Choroid plexus epithelial cell (primary cell): ENCODE results near the gene CCDC134.

ENCODE experiments used
- DNase-seq: peaks from one replicate; pipeline ENCODE4 v3.0.0-alpha.2; 2010; ENCODE audit warnings: low read depth
- H3K4me3 ChIP-seq: 2 replicates; pipeline ENCODE4 v1.5.1; 2011; ENCODE audit warnings: low read depth, mild to moderate bottlenecking, control low read depth, low read length, moderate library complexity
- TF ChIP-seq, protein P1 (sequence below): conservative IDR thresholded peaks from 2 replicates; pipeline ENCODE4 v1.5.1; 2011; ENCODE audit warnings: low read depth, mild to moderate bottlenecking, control low read depth, inconsistent platforms, low read length, moderate library complexity

CCDC134 gene

DNA sequence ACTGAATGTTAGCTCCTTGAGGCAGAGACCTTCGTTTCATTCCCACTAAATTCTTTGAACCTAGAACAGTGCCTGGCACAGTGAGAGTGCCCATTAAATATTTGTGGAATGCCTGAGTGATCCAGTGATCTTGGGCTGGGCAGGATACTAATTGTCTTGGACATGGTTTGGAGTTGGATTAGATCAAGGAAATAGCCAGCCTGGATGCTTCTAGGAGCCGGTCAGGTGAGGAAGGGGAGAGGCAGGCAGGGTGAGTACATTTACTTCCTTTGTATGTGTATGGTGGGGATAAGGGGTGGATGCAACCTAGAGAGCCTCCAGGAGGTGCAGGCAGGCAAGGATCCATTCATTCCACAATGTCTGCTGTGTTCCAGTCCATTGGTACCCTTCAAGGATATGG, 36.1 kb downstream of the CCDC134 start:
- no peak overlapping the region for H3K4me3 ChIP-seq
- DNase-seq = no peak
- TF ChIP-seq, protein P1, sequence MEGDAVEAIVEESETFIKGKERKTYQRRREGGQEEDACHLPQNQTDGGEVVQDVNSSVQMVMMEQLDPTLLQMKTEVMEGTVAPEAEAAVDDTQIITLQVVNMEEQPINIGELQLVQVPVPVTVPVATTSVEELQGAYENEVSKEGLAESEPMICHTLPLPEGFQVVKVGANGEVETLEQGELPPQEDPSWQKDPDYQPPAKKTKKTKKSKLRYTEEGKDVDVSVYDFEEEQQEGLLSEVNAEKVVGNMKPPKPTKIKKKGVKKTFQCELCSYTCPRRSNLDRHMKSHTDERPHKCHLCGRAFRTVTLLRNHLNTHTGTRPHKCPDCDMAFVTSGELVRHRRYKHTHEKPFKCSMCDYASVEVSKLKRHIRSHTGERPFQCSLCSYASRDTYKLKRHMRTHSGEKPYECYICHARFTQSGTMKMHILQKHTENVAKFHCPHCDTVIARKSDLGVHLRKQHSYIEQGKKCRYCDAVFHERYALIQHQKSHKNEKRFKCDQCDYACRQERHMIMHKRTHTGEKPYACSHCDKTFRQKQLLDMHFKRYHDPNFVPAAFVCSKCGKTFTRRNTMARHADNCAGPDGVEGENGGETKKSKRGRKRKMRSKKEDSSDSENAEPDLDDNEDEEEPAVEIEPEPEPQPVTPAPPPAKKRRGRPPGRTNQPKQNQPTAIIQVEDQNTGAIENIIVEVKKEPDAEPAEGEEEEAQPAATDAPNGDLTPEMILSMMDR = no peak

DNA sequence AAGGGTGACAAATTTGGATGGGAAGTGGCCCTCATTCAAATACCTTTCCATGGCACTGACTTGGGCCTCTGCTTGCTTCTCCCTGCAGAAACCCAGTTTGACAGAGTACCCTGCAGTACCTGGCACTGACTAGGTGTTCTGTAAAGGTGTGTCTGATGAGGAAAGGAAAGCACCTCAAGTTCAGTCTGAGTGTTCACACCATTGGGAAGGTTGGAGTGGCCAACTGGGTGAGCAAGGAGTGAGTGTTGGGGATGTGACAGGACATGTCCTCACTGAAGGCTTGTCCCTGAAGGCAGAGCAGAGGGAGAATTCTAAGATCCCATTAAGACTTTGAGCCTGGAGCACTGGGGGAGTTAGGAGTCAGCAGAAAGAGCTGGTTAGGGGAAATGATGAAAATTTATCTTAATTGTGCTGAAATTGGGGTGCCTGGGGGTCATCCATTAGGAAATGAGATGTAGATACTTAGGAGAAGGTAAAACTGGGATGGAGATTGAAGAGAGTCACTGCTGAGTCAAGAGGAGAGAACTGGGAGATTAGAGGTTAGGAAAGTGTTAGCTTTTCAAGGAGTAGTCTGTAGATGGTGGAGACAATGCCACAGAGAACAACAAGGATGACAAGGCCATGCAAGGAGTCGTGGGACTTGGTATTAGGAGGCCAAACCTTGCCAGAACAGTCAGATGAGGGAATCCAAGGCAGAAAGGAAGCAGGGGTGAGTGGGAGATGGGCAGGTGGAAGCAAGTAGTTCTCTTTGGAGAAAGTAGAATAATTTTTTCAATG, 38.6 kb downstream of the CCDC134 start:
- TF ChIP-seq, protein P1 = no peak
- DNase-seq = no peak

DNA sequence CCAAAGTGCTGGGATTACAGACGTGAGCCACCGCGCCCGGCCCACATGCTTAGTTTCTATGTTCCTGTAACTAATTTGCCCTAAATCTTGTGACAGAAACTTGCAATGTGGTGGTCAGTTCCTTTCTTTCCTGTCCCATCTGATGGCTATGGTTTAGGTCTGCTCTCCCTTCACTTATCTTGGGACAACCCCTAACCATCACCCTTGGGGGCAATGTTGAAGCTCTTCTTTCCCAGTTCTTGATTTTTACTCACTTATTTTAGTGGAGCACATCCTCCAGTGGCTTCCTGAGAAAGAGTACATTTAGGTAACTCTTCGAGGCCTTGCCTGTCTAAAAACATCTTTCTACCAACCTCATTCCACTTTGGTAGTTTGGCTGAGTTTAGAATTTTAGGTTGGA, 39.7 kb downstream of the CCDC134 start:
- H3K4me3 ChIP-seq = no peak overlapping the region
- DNase-seq = no peak
- TF ChIP-seq, protein P1 = no peak

More for the DNA sequence above, 38.6 kb downstream of the CCDC134 start:
- H3K4me3 ChIP-seq = no peak overlapping the region

DNA sequence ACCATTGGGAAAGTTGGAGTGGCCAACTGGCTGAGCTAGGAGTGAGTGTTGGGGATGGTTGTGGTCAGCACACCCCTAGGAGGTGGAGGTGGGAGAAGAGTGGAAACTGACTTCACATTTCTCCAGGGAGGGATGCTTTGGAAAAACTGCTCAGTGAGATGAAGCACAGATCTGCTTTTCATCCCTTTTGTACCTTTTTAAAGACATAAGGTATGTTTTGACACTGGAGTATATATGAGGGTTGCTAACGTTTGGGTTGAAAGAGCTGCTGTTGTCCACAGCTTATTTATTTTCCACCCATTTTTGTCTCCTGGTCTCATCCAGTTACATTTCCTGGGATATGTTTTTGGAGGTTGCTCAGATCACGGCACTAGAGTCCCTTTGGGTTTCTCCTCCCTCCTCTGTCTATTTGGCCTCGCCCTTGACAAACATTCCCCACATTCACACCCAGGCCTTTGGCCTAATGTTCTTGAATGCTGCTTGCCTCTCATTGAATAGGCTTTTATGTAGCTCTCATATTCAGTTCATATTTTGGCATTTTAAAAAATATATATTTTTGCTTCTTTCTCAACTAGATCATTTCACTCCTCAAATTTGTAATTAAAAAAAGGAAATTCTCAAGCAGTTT, 40.7 kb downstream of the CCDC134 start:
- no peak overlapping the region for H3K4me3 ChIP-seq
- no peak for DNase-seq
- TF ChIP-seq, protein P1 = no peak

DNA sequence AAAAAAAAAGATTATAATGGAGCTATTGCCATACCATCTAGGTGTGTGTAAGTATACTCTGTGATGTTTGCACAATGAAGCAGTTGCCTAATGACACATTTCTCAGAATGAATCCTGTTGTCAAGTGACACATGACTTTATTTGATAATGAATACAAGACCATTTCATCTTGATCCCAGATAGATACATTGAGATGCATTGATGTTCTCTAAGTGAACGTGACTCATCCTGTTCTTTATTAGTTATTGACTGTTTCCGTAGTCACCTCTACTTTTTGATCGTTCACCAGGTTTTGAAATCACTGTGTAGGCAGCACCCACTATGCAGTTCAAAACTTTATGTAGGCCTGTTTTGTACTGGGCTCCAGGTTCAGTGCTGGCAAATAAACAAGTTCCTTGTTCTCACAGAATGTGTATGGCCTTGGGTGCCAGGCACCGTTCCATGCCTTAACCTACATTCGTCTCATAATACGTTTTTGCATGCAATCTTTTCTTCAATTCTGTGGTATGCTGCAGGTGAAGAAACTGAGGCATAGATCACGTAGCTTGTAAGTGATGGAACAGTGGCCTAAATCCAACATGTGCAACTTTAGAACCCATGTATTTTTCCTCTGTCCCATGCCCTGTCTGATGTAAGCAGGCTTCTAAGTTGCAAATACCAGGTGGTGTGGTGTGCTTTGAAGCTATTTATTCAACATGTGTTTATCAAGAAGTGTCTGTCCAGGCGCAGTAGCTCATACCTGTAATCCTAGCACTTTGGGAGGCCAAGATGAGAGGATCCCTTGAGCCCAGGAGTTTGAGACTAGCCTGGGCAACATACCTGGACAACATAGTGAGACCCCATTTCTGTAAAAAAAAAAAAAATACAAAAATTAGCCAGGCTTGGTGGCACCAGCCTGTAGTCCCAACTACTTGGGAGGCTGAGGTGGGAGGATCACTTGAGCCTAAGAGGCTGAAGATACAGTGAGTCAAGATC, 42.8 kb downstream of the CCDC134 start:
- DNase-seq = no peak
- no peak overlapping the region for H3K4me3 ChIP-seq
- TF ChIP-seq, protein P1 = no peak

DNA sequence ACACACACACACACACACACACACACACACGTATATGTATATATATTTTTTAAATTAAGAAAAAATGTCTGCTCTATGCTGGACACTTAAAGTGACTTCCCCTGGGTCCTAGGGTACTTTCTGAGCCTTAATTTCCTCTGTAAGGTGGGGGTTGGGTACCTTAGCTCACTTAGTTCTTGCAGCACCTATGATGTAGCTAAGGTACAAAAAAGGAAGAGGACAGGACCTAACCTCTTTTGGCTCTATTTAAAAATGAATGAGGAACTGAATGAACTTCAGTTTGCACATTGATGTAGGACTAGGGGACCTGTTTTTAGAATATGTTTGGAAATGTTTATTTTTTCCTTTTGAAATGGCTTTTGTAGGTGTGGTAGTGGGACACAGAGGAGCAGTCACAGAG, 43.6 kb downstream of the CCDC134 start:
- DNase-seq = no peak
- TF ChIP-seq, protein P1 = no peak
- no peak overlapping the region for H3K4me3 ChIP-seq
